GM18511 (cell line): ENCODE data around the gene ADCY5.
"Not testable (repeated sequence)": the region's sequence is repeated elsewhere in the genome, so short reads cannot be mapped to it uniquely, and the experiment has no call there.

ENCODE experiments used
- ATAC-seq: cut with Tn5 transposase; IDR thresholded peaks from one replicate; pipeline ENCODE4 v1.9.1; 2021; ENCODE audit warnings: mild to moderate bottlenecking, moderate library complexity; ENCODE audit not compliant: unreplicated experiment

The ADCY5 gene

DNA sequence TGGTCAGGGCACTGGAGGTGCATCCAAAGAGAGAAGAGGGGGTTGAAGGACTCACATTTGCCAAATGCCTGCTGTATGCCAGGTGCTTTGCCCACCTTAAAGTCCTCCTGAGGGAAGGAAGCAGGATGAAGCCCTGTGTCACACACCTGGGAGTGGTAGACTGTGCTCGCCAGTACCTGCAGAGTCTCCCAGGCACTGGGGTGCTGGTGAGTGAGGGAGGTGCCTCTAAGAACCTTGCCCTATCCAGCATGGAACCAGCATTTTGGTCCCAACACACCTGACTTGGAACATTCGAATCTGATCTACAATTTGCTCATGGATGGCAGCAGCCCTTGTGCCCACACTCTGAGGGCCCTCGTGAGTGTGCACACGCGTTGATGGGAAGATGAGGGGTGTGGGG is 170.4 kb downstream of the ADCY5 start:
- ATAC-seq = no peak

- no peak for ATAC-seq
Measured at GRCh38 chr3:123277106-123277505, 171.8 kb downstream of the ADCY5 start.

- ATAC-seq = no peak
Measured at GRCh38 chr3:123276346-123277006, 172.4 kb downstream of the ADCY5 start.

DNA sequence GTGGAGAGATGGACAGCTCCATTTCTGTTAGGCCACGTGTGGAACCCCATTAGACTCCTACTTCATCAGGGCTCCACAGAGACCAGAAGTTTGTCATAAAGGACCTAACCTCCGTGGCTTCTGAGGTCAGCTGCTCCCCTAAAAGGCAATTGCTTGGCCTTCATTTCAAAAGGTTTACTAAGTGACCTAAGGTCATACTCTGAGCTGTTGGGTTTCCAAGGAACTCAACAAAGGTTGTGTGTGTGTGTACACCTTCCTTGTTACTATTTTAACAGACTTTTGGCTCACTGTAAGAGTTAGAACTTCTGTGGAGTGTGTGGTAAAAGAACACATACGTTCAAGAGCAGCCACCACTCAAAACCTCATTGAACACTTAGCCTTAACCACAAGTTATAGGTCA is 173.2 kb downstream of the ADCY5 start:
- no peak for ATAC-seq

DNA sequence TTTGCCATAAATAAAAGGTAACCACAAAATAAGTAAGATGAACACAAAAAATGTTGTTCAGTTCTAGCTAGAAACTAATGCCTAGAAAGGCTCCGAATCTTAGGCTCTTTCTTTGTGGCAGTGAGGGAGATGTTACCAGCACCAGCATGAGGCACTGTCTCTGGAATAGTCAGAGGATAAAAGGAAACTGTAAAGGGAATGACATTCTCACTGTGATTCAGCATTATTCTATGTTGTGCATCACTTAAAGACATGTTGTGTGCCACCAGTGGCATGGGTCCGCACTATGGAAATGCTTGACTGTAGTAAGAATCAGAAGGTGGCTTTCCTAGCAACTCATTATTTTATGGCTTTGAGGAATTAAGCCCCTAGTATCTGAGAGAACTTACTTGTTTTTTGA is 176.3 kb downstream of the ADCY5 start:
- no peak for ATAC-seq

- no peak for ATAC-seq
Measured at GRCh38 chr3:123271466-123272159, 177.3 kb downstream of the ADCY5 start.

GRCh38 chr3:123270818-123271217 is 178.1 kb downstream of the ADCY5 start:
- no peak for ATAC-seq

- no peak for ATAC-seq
Measured at GRCh38 chr3:123267821-123268220, 181.1 kb downstream of the ADCY5 start.

- ATAC-seq = no peak
Measured at GRCh38 chr3:123263941-123264340, 184.9 kb downstream of the ADCY5 start.

- no peak for ATAC-seq
Measured at GRCh38 chr3:123262868-123263267, 186.0 kb downstream of the ADCY5 start.

- ATAC-seq = no peak
Measured at GRCh38 chr3:123262226-123262625, 186.7 kb downstream of the ADCY5 start.

- no peak for ATAC-seq
Measured at GRCh38 chr3:123261666-123262065, 187.2 kb downstream of the ADCY5 start.

- no peak for ATAC-seq
Measured at GRCh38 chr3:123258811-123259420, 190.0 kb downstream of the ADCY5 start.

DNA sequence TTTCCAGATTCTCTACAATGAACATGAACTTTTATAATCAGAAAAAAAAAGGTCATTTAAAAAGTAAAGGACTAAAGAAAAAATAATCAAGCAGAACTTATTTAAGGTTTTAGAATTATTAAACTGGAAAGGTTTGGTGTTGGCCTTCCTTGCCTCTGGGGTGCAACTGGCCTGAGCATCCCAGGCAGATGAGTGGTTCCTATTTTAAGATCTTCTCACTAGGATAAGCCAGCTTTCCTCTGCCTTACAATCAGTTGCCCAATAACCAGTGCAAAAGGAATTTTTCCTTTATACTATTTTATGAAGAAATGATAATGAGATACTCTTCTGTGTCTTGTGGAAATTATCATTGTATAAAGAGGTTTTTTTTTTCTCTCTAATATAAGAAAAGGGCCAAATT is 190.5 kb downstream of the ADCY5 start:
- ATAC-seq = no peak

GRCh38 chr3:123256256-123256655 is 192.6 kb downstream of the ADCY5 start:
- ATAC-seq = no peak

GRCh38 chr3:123246866-123247265 is 202.0 kb downstream of the ADCY5 start:
- no peak for ATAC-seq

DNA sequence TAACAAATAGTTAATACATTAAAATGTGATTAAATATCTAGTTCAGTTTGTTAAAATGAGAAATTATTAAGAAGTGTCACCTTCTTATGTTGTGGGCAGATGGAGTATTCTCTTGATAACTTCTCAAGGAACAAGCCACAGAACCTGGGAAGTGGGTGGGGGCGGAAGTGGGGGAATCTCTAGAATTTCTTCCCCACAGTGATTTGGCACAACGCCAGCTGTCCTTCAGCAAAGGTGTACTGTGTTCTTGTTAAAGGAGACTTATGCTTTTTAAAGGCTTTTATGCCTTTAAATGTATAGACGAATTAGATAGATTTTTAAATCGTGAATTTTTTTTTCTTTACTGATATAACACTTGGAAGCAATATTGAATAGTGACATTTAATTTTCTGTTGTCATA is 204.8 kb downstream of the ADCY5 start:
- ATAC-seq = no peak

DNA sequence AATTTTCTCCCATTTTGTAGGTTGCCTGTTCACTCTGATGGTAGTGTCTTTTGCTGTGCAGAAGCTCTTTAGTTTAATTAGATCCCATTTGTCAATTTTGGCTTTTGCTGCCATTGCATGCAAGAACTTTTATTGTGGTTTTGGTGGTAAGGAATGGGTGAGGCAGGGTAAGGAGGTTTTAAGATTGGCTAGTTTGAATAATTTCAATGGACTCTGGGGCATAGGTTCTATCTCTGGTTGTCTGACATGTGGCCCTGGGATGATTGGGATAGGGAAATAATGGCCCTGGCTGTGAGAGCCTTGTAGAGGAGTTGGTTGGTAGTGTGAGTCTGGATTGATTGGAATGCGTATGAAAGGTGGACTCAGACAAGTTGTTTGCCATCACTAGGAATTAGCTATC is 209.1 kb downstream of the ADCY5 start:
- ATAC-seq = no peak

DNA sequence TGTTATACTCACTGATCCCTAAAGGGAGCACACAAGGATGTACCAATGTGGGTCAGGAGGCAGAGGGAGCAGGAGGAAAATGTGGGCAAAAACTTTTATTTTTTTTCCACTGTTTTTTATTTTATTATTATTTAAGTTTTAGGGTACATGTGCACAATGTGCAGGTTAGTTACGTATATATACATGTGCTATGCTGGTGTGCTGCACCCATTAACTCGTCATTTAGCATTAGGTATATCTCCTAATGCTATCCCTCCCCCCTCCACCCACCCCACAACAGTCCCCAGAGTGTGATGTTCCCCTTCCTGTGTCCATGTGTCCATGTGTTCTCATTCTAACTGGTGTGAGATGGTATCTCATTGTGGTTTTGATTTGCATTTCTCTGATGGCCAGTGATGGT is 209.7 kb downstream of the ADCY5 start:
- not testable (repeated sequence) for ATAC-seq

- ATAC-seq = no peak
Measured at GRCh38 chr3:123236902-123237301, 212.0 kb downstream of the ADCY5 start.
